ENCODE results near the gene ZNF236.

Gene ZNF236

DNA sequence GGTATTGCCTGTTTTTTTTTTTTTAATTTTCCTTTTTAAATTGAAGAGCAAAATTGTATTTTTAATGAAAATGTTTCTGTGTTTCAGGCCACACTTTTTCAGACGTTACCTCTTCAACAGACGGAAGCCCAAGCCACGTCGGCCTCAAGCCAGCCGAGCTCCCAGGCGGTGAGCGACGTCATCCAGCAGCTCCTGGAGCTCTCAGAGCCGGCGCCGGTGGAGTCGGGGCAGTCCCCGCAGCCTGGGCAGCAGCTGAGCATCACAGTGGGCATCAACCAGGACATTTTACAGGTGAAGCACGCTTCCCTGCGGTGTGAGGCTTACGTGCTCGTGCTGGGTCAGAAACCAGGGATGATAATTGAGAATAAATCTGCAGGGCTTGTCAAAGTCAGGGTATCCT is 57.7 kb downstream of the ZNF236 start:
- no peak overlapping the region for H2AFZ ChIP-seq (ENCODE audit: low read depth, low read length)
- no peak overlapping the region for H3K4me3 ChIP-seq (ENCODE audit: low read length)
- no peaks in the 10 kb centered on the region for H3K79me2 ChIP-seq (ENCODE audit: low read length)
- no peak overlapping the region for H3K9ac ChIP-seq (ENCODE audit: low read length)
- H3K4me1 ChIP-seq (ENCODE audit: low read length) = no peaks in the 10 kb centered on the region
- H3K27me3 ChIP-seq (ENCODE audit: low read depth, low read length) = no peaks in the 10 kb centered on the region
- TF ChIP-seq EZH2phosphoT487 (IDR thresholded peaks at IDR 0.05; ENCODE audit: low read depth) = no peak
- TF ChIP-seq, protein P1, sequence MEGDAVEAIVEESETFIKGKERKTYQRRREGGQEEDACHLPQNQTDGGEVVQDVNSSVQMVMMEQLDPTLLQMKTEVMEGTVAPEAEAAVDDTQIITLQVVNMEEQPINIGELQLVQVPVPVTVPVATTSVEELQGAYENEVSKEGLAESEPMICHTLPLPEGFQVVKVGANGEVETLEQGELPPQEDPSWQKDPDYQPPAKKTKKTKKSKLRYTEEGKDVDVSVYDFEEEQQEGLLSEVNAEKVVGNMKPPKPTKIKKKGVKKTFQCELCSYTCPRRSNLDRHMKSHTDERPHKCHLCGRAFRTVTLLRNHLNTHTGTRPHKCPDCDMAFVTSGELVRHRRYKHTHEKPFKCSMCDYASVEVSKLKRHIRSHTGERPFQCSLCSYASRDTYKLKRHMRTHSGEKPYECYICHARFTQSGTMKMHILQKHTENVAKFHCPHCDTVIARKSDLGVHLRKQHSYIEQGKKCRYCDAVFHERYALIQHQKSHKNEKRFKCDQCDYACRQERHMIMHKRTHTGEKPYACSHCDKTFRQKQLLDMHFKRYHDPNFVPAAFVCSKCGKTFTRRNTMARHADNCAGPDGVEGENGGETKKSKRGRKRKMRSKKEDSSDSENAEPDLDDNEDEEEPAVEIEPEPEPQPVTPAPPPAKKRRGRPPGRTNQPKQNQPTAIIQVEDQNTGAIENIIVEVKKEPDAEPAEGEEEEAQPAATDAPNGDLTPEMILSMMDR (IDR thresholded peaks at IDR 0.05; ENCODE audit: low read depth, low read length) = no peak
- H4K20me1 ChIP-seq (ENCODE audit: insufficient read depth, low read length) = no peaks in the 10 kb centered on the region
- H3K36me3 ChIP-seq (replicated peaks; ENCODE audit: low read depth, low read length) = peaks cover 39% of the 10 kb centered on the region
- no peak overlapping the region for H3K4me2 ChIP-seq (ENCODE audit: low read length)
- H3K9me3 ChIP-seq (ENCODE audit: insufficient read depth, low read length) = no peaks in the 10 kb centered on the region
- H3K27ac ChIP-seq (ENCODE audit: low read length) = no peak overlapping the region

DNA sequence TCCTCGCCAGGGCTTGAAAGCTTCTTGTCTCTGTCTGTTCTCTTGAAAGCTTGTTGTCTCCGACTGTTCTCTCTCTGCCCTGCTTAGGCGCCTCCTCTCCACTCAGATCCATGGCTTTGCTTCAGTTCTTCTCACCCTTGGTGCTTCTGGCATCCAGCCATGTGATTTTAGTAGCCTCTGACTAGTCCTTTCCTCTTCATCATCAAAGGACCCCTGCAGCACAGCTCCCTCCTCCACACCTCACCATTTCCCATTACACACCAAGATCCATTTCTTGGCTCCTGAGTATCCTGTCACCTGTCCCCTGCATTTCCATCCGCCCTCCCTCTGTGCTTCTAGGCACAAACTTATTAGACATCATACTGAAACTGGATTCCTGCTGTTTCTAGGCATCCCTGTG is 59.4 kb downstream of the ZNF236 start:
- no peak overlapping the region for H3K4me2 ChIP-seq (ENCODE audit: low read length)
- H3K4me1 ChIP-seq (ENCODE audit: low read length) = no peaks in the 10 kb centered on the region
- H3K27ac ChIP-seq (ENCODE audit: low read length) = no peak overlapping the region
- no peaks in the 10 kb centered on the region for H4K20me1 ChIP-seq (ENCODE audit: insufficient read depth, low read length)
- no peaks in the 10 kb centered on the region for H3K27me3 ChIP-seq (ENCODE audit: low read depth, low read length)
- H2AFZ ChIP-seq (ENCODE audit: low read depth, low read length) = no peak overlapping the region
- no peak overlapping the region for H3K9ac ChIP-seq (ENCODE audit: low read length)
- H3K79me2 ChIP-seq (ENCODE audit: low read length) = no peaks in the 10 kb centered on the region
- no peaks in the 10 kb centered on the region for H3K9me3 ChIP-seq (ENCODE audit: insufficient read depth, low read length)
- TF ChIP-seq EZH2phosphoT487 (IDR thresholded peaks at IDR 0.05; ENCODE audit: low read depth) = no peak
- TF ChIP-seq, protein P1 (IDR thresholded peaks at IDR 0.05; ENCODE audit: low read depth, low read length) = no peak
- H3K36me3 ChIP-seq (replicated peaks; ENCODE audit: low read depth, low read length) = peaks cover 47% of the 10 kb centered on the region
- no peak overlapping the region for H3K4me3 ChIP-seq (ENCODE audit: low read length)

DNA sequence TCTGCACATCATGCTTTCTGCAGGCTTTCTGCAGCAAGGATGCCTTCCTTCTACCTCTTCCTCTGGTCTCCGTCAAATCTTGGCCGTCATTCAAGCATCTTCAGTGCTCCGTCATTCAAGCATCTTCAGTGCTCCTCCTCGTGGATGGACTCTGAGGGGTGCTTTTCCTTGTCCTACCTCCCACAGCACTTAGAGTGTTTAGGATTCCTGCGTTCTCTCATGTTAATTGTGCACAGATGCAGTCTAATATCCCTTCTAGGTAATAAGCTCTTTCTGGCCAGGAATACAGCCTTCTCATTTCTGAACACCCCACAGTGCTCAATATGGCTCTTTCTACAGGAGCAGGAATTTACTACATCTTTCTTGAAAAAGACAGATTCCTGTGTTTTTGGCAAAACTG is 59.8 kb downstream of the ZNF236 start:
- peaks cover 48% of the 10 kb centered on the region for H3K36me3 ChIP-seq (replicated peaks; ENCODE audit: low read depth, low read length)
- H3K4me2 ChIP-seq (ENCODE audit: low read length) = no peak overlapping the region

DNA sequence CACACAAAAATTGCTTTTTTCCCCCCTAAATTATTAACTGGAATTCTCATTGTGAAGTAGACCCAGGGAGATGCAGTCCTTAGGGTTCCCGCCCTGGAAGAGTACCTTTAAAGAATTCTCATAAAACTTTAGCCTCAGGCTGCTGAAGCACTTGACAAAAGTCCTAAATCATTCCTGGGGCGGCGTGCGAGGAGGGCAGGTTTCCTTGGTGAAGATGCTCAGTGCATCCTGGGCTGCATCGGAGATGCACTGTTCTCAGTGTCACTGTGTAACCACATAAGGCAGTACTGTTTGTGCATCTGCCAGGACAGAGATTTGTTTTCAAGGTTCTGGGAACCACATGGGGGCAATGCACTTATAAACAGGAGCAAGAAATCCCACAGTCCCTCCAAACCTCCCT is 62.6 kb downstream of the ZNF236 start:
- peaks cover 47% of the 10 kb centered on the region for H3K36me3 ChIP-seq (replicated peaks; ENCODE audit: low read depth, low read length)
- no peak overlapping the region for H3K4me2 ChIP-seq (ENCODE audit: low read length)
- TF ChIP-seq, protein P1 (IDR thresholded peaks at IDR 0.05; ENCODE audit: low read depth, low read length) = no peak
- no peak for TF ChIP-seq EZH2phosphoT487 (IDR thresholded peaks at IDR 0.05; ENCODE audit: low read depth)

More for the DNA sequence above, 59.8 kb downstream of the ZNF236 start:
- Histone ChIP-seq H3K9me3 (ENCODE audit: insufficient read depth, low read length) (no peaks in the 10 kb centered on the region), H3K9ac (ENCODE audit: low read length) (no peak overlapping the region), H4K20me1 (ENCODE audit: insufficient read depth, low read length) (no peaks in the 10 kb centered on the region), H3K27ac (ENCODE audit: low read length) (no peak overlapping the region), H2AFZ (ENCODE audit: low read depth, low read length) (no peak overlapping the region), H3K27me3 (ENCODE audit: low read depth, low read length) (no peaks in the 10 kb centered on the region), H3K4me1 (ENCODE audit: low read length) (no peaks in the 10 kb centered on the region), H3K4me3 (ENCODE audit: low read length) (no peak overlapping the region), H3K79me2 (ENCODE audit: low read length) (no peaks in the 10 kb centered on the region)
- no peak for TF ChIP-seq EZH2phosphoT487 (IDR thresholded peaks at IDR 0.05; ENCODE audit: low read depth)
- TF ChIP-seq, protein P1 (IDR thresholded peaks at IDR 0.05; ENCODE audit: low read depth, low read length) = no peak

More for the DNA sequence above, 62.6 kb downstream of the ZNF236 start:
- Histone ChIP-seq H3K4me3 (ENCODE audit: low read length) (no peak overlapping the region), H2AFZ (ENCODE audit: low read depth, low read length) (no peak overlapping the region), H3K9ac (ENCODE audit: low read length) (no peak overlapping the region), H3K27ac (ENCODE audit: low read length) (no peak overlapping the region), H3K79me2 (ENCODE audit: low read length) (no peaks in the 10 kb centered on the region), H3K4me1 (ENCODE audit: low read length) (no peaks in the 10 kb centered on the region), H3K9me3 (ENCODE audit: insufficient read depth, low read length) (no peaks in the 10 kb centered on the region), H3K27me3 (ENCODE audit: low read depth, low read length) (no peaks in the 10 kb centered on the region), H4K20me1 (ENCODE audit: insufficient read depth, low read length) (no peaks in the 10 kb centered on the region)
